ENCODE data around the gene KRTAP24-1. TPM values are rescaled to one million over a fixed set of nuclear protein-coding genes. Genes with fewer than 3 reads are reported as not detected.

Gene KRTAP24-1
- total and polyA plus RNA-seq, 2 of the 13 experiments (the other 11 are each of a cell fraction or from before 2014, with no cell fraction given), result not detected

- TF ChIP-seq, protein P1, sequence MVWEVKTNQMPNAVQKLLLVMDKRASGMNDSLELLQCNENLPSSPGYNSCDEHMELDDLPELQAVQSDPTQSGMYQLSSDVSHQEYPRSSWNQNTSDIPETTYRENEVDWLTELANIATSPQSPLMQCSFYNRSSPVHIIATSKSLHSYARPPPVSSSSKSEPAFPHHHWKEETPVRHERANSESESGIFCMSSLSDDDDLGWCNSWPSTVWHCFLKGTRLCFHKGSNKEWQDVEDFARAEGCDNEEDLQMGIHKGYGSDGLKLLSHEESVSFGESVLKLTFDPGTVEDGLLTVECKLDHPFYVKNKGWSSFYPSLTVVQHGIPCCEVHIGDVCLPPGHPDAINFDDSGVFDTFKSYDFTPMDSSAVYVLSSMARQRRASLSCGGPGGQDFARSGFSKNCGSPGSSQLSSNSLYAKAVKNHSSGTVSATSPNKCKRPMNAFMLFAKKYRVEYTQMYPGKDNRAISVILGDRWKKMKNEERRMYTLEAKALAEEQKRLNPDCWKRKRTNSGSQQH (CRISPR knock-in tag; IDR thresholded peaks at IDR 0.05; ENCODE audit: low read depth), result no peak
- TF ChIP-seq ZNF569 (CRISPR knock-in tag; IDR thresholded peaks at IDR 0.05; ENCODE audit: borderline replicate concordance) (no peak), MAFF (IDR thresholded peaks at IDR 0.05; ENCODE audit: low read depth, low read length) (no peak), ZBTB44 (CRISPR knock-in tag; IDR thresholded peaks at IDR 0.05) (no peak), CHCHD3 (CRISPR knock-in tag; IDR thresholded peaks at IDR 0.05) (no peak)
Observed at GRCh38 chr21:30329203-30329875, 46.6 kb upstream of the KRTAP24-1 start (continued).

DNA sequence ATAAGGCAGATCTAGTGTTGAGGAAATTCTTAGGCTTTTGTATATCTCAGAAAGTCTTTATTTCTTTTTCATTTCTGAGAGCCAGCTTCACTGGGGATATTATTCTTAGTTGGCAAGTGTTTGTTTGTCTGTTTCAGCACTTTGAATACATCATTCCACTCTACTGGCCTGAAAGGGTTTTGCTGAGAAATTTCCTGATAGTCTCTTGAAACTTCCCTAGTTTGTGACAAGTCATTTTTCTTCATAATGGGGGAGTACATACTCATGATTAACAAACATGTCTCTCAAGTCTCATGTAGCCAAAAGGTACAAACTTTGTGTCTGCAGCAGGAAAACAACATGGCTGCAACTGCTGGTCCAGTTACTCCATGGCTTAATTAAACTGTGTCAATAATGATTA lies 43.6 kb upstream of the KRTAP24-1 start:
- ChIA-PET POLR2A (no interaction called here), CTCF (ENCODE audit: low intra/inter-chr PET ratio, low total read pairs) (no interaction called here)
- Histone ChIP-seq H3K27me3 (ENCODE audit: control insufficient read depth in 1 of 2, insufficient read depth in 2 of 2, low read length in 2 of 2) (no peaks in the 10 kb centered on the region), H3K4me1 (ENCODE audit: insufficient read depth, low read length) (no peaks in the 10 kb centered on the region), H3K36me3 (replicated peaks in 1 of 2; ENCODE audit: control insufficient read depth in 1 of 2, insufficient read depth in 2 of 2, low read length in 2 of 2) (no peaks in the 10 kb centered on the region), H3K4me2 (ENCODE audit: low read depth, low read length) (no peak overlapping the region), H2AFZ (ENCODE audit: low read length) (no peak overlapping the region), H3K9ac (ENCODE audit: insufficient read depth, low read depth, low read length) (no peak overlapping the region), H3K79me2 (ENCODE audit: insufficient read depth, low read length) (no peaks in the 10 kb centered on the region), H3K9me3 (ENCODE audit: low read length) (peaks cover 91% of the 10 kb centered on the region), H4K20me1 (ENCODE audit: insufficient read depth, low read length) (no peaks in the 10 kb centered on the region), H3K4me3 (replicated peaks in 1 of 3; ENCODE audit: insufficient read depth in 1 of 3, low read depth in 2 of 3, low read length in 3 of 3) (no peak overlapping the region), H3K27ac (ENCODE audit: extremely low read length, insufficient read depth, low read length) (no peak overlapping the region)
- in situ Hi-C loops (cut with HindIII; ENCODE audit: extremely low pct_ligation_motif_present, low pct_unique_long_range_greater_than_20kb) (loop anchor here (25.0 kb wide), 1 partner anchor 761 kb away; no protein-coding TSS in a partner anchor), intact Hi-C loops (cut with micrococcal nuclease; ENCODE audit: unreplicated experiment) (no loop called here)
- ATAC-seq, result no peak
- no peak for FAIRE-seq
- no peak for DNase-seq (ENCODE audit: low spot score)
- BruUV-seq (replicated peaks), result no TSS peak
- TF ChIP-seq KMT2B (CRISPR knock-in tag; IDR thresholded peaks at IDR 0.05) (no peak), KDM2A (CRISPR knock-in tag; IDR thresholded peaks at IDR 0.05; ENCODE audit: borderline replicate concordance, low read depth) (no peak), ZNF552 (CRISPR knock-in tag; IDR thresholded peaks at IDR 0.05; ENCODE audit: borderline replicate concordance) (no peak), SOX6 (IDR thresholded peaks at IDR 0.05) (no peak), SOX6 (CRISPR knock-in tag; IDR thresholded peaks at IDR 0.05) (no peak), PHF21A (CRISPR knock-in tag; IDR thresholded peaks at IDR 0.05) (no peak), ZFP1 (CRISPR knock-in tag; IDR thresholded peaks at IDR 0.05) (no peak), JDP2 (CRISPR knock-in tag; IDR thresholded peaks at IDR 0.05; ENCODE audit: borderline replicate concordance) (no peak), CC2D1A (CRISPR knock-in tag; IDR thresholded peaks at IDR 0.05) (no peak), ZGPAT (CRISPR knock-in tag; IDR thresholded peaks at IDR 0.05) (no peak), GTF2F1 (IDR thresholded peaks at IDR 0.05; ENCODE audit: low read length) (no peak)
- TF ChIP-seq, protein P2, sequence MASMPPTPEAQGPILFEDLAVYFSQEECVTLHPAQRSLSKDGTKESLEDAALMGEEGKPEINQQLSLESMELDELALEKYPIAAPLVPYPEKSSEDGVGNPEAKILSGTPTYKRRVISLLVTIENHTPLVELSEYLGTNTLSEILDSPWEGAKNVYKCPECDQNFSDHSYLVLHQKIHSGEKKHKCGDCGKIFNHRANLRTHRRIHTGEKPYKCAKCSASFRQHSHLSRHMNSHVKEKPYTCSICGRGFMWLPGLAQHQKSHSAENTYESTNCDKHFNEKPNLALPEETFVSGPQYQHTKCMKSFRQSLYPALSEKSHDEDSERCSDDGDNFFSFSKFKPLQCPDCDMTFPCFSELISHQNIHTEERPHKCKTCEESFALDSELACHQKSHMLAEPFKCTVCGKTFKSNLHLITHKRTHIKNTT (CRISPR knock-in tag; IDR thresholded peaks at IDR 0.05), result no peak
- TF ChIP-seq, protein P3, sequence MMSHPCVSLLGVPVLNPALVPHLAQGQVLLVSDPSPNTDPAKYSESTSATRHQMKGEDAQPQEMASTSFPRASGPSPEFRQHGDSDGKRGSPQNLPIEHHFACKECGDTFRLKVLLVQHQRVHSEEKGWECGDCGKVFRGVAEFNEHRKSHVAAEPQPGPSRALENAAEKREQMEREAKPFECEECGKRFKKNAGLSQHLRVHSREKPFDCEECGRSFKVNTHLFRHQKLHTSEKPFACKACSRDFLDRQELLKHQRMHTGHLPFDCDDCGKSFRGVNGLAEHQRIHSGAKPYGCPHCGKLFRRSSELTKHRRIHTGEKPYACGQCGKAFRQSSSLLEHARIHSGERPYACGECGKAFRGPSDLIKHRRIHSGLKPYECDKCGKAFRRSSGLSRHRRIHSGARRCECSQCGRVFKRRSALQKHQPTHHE (CRISPR knock-in tag; IDR thresholded peaks at IDR 0.05; ENCODE audit: borderline replicate concordance), result no peak
